ENCODE data around the gene CNBP. TPM values are rescaled to one million over a fixed set of nuclear protein-coding genes. Genes with fewer than 3 reads are reported as not detected.

Gene CNBP
- total and polyA plus RNA-seq, 9 of the 15 experiments (the other 6 are each of a cell fraction or from before 2014, with no cell fraction given), result 284 to 717 (median 412) TPM

GRCh38 chr3:129230311-129231019 is 46.8 kb upstream of the CNBP start (continued):
- TF ChIP-seq, protein P1, sequence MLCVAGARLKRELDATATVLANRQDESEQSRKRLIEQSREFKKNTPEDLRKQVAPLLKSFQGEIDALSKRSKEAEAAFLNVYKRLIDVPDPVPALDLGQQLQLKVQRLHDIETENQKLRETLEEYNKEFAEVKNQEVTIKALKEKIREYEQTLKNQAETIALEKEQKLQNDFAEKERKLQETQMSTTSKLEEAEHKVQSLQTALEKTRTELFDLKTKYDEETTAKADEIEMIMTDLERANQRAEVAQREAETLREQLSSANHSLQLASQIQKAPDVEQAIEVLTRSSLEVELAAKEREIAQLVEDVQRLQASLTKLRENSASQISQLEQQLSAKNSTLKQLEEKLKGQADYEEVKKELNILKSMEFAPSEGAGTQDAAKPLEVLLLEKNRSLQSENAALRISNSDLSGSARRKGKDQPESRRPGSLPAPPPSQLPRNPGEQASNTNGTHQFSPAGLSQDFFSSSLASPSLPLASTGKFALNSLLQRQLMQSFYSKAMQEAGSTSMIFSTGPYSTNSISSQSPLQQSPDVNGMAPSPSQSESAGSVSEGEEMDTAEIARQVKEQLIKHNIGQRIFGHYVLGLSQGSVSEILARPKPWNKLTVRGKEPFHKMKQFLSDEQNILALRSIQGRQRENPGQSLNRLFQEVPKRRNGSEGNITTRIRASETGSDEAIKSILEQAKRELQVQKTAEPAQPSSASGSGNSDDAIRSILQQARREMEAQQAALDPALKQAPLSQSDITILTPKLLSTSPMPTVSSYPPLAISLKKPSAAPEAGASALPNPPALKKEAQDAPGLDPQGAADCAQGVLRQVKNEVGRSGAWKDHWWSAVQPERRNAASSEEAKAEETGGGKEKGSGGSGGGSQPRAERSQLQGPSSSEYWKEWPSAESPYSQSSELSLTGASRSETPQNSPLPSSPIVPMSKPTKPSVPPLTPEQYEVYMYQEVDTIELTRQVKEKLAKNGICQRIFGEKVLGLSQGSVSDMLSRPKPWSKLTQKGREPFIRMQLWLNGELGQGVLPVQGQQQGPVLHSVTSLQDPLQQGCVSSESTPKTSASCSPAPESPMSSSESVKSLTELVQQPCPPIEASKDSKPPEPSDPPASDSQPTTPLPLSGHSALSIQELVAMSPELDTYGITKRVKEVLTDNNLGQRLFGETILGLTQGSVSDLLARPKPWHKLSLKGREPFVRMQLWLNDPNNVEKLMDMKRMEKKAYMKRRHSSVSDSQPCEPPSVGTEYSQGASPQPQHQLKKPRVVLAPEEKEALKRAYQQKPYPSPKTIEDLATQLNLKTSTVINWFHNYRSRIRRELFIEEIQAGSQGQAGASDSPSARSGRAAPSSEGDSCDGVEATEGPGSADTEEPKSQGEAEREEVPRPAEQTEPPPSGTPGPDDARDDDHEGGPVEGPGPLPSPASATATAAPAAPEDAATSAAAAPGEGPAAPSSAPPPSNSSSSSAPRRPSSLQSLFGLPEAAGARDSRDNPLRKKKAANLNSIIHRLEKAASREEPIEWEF (CRISPR knock-in tag; IDR thresholded peaks at IDR 0.05), result 0 out of 2 replicates have a peak, but pooled peaks have one; percentile 28
- peak; percentile 63 for TF ChIP-seq MGA (IDR thresholded peaks at IDR 0.05)
- TF ChIP-seq NFE2 (IDR thresholded peaks at IDR 0.05; ENCODE audit: low read depth), result 0 out of 2 replicates have a peak, but pooled peaks have one; percentile 21
- TF ChIP-seq JUND (IDR thresholded peaks at IDR 0.05; ENCODE audit: borderline replicate concordance, low read depth, low read length), result peak; percentile 86
- TF ChIP-seq JUND (tag; IDR thresholded peaks at IDR 0.05; ENCODE audit: borderline replicate concordance, low read depth, low read length), result peak; percentile 78
- TF ChIP-seq HNRNPK (IDR thresholded peaks at IDR 0.05; ENCODE audit: low read depth, low read length, poor library complexity, severe bottlenecking), result no peak

All from K562 (cell line).